Stomach smooth muscle (tissue), 2 donors: ENCODE results near the gene CD28.
"Not testable (repeated sequence)": the region's sequence is repeated elsewhere in the genome, so short reads cannot be mapped to it uniquely, and the experiment has no call there.

Experiments
- H3K27ac ChIP-seq: one replicate; pipeline ENCODE4 v1.7.0; 2013; ENCODE audit warnings: mild to moderate bottlenecking, low read length, inconsistent platforms
- H3K27me3 ChIP-seq, 2 donors: one replicate each; pipeline ENCODE4 v1.7.0; 2013; ENCODE audit warnings: low read length in 2 of 2; ENCODE audit not compliant: insufficient read depth in 2 of 2, control insufficient read depth in 1 of 2
- H3K36me3 ChIP-seq, 2 donors: one replicate each; pipeline ENCODE4 v1.7.0; 2013; ENCODE audit warnings: low read length in 2 of 2; ENCODE audit not compliant: control insufficient read depth in 2 of 2, insufficient read depth in 2 of 2
- H3K4me1 ChIP-seq: one replicate; pipeline ENCODE4 v1.7.0; 2013; ENCODE audit warnings: low read length; ENCODE audit not compliant: control insufficient read depth, insufficient read depth
- H3K4me3 ChIP-seq, 2 donors: one replicate each; pipeline ENCODE4 v1.7.0; 2013; ENCODE audit warnings: low read length in 2 of 2
- H3K9ac ChIP-seq, 2 donors: one replicate each; pipeline ENCODE4 v1.7.0; 2013; ENCODE audit warnings: low read length in 2 of 2, mild to moderate bottlenecking in 1 of 2
- H3K9me3 ChIP-seq, 2 donors: one replicate each; pipeline ENCODE4 v1.7.0; 2013; ENCODE audit warnings: low read length in 2 of 2; ENCODE audit not compliant: control insufficient read depth in 2 of 2
- donor health status: healthy.
- donor health status: Pancreatic carcinoma.

CD28 gene

GRCh38 chr2:203687165-203687564 is 19.3 kb upstream of the CD28 start:
- H3K4me3 ChIP-seq = no peak overlapping the region
- H3K9ac ChIP-seq = no peak overlapping the region
- H3K27ac ChIP-seq = no peak overlapping the region
- no peaks in the 10 kb centered on the region for H3K27me3 ChIP-seq
- H3K36me3 ChIP-seq = no peaks in the 10 kb centered on the region
- H3K9me3 ChIP-seq = no peaks in the 10 kb centered on the region
- H3K4me1 ChIP-seq = peaks cover 8% of the 10 kb centered on the region

- Histone ChIP-seq H3K4me1 (peaks cover 3% of the 10 kb centered on the region), H3K27ac (no peak overlapping the region), H3K36me3 (no peaks in the 10 kb centered on the region), H3K27me3 (no peaks in the 10 kb centered on the region), H3K9me3 (no peaks in the 10 kb centered on the region), H3K4me3 (no peak overlapping the region), H3K9ac (no peak overlapping the region)
These were observed 17.6 kb upstream of the CD28 start for GRCh38 chr2:203688798-203689197.

- H3K4me1 ChIP-seq = no peaks in the 10 kb centered on the region
- no peaks in the 10 kb centered on the region for H3K36me3 ChIP-seq
- no peak overlapping the region for H3K4me3 ChIP-seq
- H3K27ac ChIP-seq = no peak overlapping the region
- H3K9me3 ChIP-seq = no peaks in the 10 kb centered on the region
- H3K9ac ChIP-seq = no peak overlapping the region
- no peaks in the 10 kb centered on the region for H3K27me3 ChIP-seq
These were observed 16.9 kb upstream of the CD28 start for GRCh38 chr2:203689426-203690116.

GRCh38 chr2:203690117-203690431 is 16.4 kb upstream of the CD28 start:
- Histone ChIP-seq H3K27me3 (no peaks in the 10 kb centered on the region), H3K9me3 (no peaks in the 10 kb centered on the region), H3K4me1 (no peaks in the 10 kb centered on the region), H3K27ac (no peak overlapping the region), H3K36me3 (no peaks in the 10 kb centered on the region), H3K9ac (no peak overlapping the region), H3K4me3 (no peak overlapping the region)

GRCh38 chr2:203690441-203691047 is 15.9 kb upstream of the CD28 start:
- no peaks in the 10 kb centered on the region for H3K36me3 ChIP-seq
- H3K27ac ChIP-seq = no peak overlapping the region
- no peak overlapping the region for H3K4me3 ChIP-seq
- no peak overlapping the region for H3K9ac ChIP-seq
- H3K4me1 ChIP-seq = no peaks in the 10 kb centered on the region
- H3K27me3 ChIP-seq = no peaks in the 10 kb centered on the region
- no peaks in the 10 kb centered on the region for H3K9me3 ChIP-seq

GRCh38 chr2:203691149-203691548 is 15.3 kb upstream of the CD28 start:
- no peaks in the 10 kb centered on the region for H3K36me3 ChIP-seq
- no peaks in the 10 kb centered on the region for H3K4me1 ChIP-seq
- no peak overlapping the region for H3K27ac ChIP-seq
- no peak overlapping the region for H3K9ac ChIP-seq
- H3K4me3 ChIP-seq = no peak overlapping the region
- H3K27me3 ChIP-seq = no peaks in the 10 kb centered on the region
- no peaks in the 10 kb centered on the region for H3K9me3 ChIP-seq

- Histone ChIP-seq H3K9ac (no peak overlapping the region), H3K9me3 (no peaks in the 10 kb centered on the region), H3K4me3 (no peak overlapping the region), H3K36me3 (no peaks in the 10 kb centered on the region), H3K4me1 (no peaks in the 10 kb centered on the region), H3K27ac (no peak overlapping the region), H3K27me3 (no peaks in the 10 kb centered on the region)
These were observed 14.3 kb upstream of the CD28 start for GRCh38 chr2:203692031-203692710.

GRCh38 chr2:203693242-203693879 is 13.1 kb upstream of the CD28 start:
- no peaks in the 10 kb centered on the region for H3K36me3 ChIP-seq
- no peaks in the 10 kb centered on the region for H3K4me1 ChIP-seq
- no peak overlapping the region for H3K27ac ChIP-seq
- no peaks in the 10 kb centered on the region for H3K9me3 ChIP-seq
- no peaks in the 10 kb centered on the region for H3K27me3 ChIP-seq
- H3K4me3 ChIP-seq = no peak overlapping the region
- no peak overlapping the region for H3K9ac ChIP-seq

GRCh38 chr2:203694191-203694590 is 12.2 kb upstream of the CD28 start:
- Histone ChIP-seq H3K4me1 (no peaks in the 10 kb centered on the region), H3K36me3 (no peaks in the 10 kb centered on the region), H3K9me3 (no peaks in the 10 kb centered on the region)

GRCh38 chr2:203697190-203697589 is 9.2 kb upstream of the CD28 start:
- H3K36me3 ChIP-seq = no peaks in the 10 kb centered on the region
- H3K9me3 ChIP-seq = no peaks in the 10 kb centered on the region
- H3K9ac ChIP-seq = no peak overlapping the region
- no peak overlapping the region for H3K27ac ChIP-seq
- H3K4me3 ChIP-seq = no peak overlapping the region
- H3K27me3 ChIP-seq = no peaks in the 10 kb centered on the region
- no peaks in the 10 kb centered on the region for H3K4me1 ChIP-seq

More at GRCh38 chr2:203694191-203694590, 12.2 kb upstream of the CD28 start:
- no peak overlapping the region for H3K4me3 ChIP-seq
- H3K27ac ChIP-seq = no peak overlapping the region
- no peak overlapping the region for H3K9ac ChIP-seq
- no peaks in the 10 kb centered on the region for H3K27me3 ChIP-seq

- H3K27me3 ChIP-seq, H3K9me3 ChIP-seq, H3K4me1 ChIP-seq, H3K36me3 ChIP-seq, H3K4me3 ChIP-seq, H3K9ac ChIP-seq, H3K27ac ChIP-seq: not testable (repeated sequence)
These were observed 8.7 kb upstream of the CD28 start for GRCh38 chr2:203697763-203698162.
